CD14-positive monocyte (primary cell): ENCODE measurements around the gene TYMP. TPM values are rescaled to one million over a fixed set of nuclear protein-coding genes. Genes with fewer than 3 reads are reported as not detected.

Source experiments
- DNase-seq, 3 donors: peaks; one replicate each; pipeline ENCODE4 v3.0.0-alpha.2; 2011 to 2022
- H2AFZ ChIP-seq: 2 replicates; pipeline ENCODE4 v1.6.0; 2012; ENCODE audit warnings: mild to moderate bottlenecking, low read depth, low read length, inconsistent platforms; ENCODE audit not compliant: insufficient read depth, poor library complexity, severe bottlenecking
- H3K27ac ChIP-seq, 2 donors: 1 replicate in 1 of 2; 2 replicates in 1 of 2; pipeline ENCODE4 v1.5.1; 2012 to 2013; ENCODE audit warnings: low read length in 2 of 2, control low read depth in 1 of 2, inconsistent platforms in 1 of 2, low read depth in 1 of 2, mild to moderate bottlenecking in 1 of 2
- H3K27me3 ChIP-seq, 2 donors: one replicate each; pipeline versions ENCODE4 v1.6.0 to v1.6.1; 2011 to 2013; ENCODE audit warnings: low read length in 2 of 2; ENCODE audit not compliant: control insufficient read depth in 2 of 2, insufficient read depth in 2 of 2
- H3K36me3 ChIP-seq, 2 donors: replicated peaks in 1 of 2; 1 replicate in 1 of 2; 2 replicates in 1 of 2; pipeline versions ENCODE4 v1.5.1 to v1.6.1; 2012 to 2013; ENCODE audit warnings: low read length in 2 of 2, control low read depth in 1 of 2, inconsistent platforms in 1 of 2, mild to moderate bottlenecking in 1 of 2; ENCODE audit not compliant: insufficient read depth in 2 of 2, control insufficient read depth in 1 of 2
- H3K4me1 ChIP-seq, 2 donors: 1 replicate in 1 of 2; 2 replicates in 1 of 2; pipeline versions ENCODE4 v1.5.1 to v1.6.1; 2012 to 2013; ENCODE audit warnings: low read length in 2 of 2, control low read depth in 1 of 2, inconsistent platforms in 1 of 2, mild to moderate bottlenecking in 1 of 2, moderate library complexity in 1 of 2; ENCODE audit not compliant: insufficient read depth in 2 of 2, control insufficient read depth in 1 of 2
- H3K4me2 ChIP-seq: replicated peaks from 2 replicates; pipeline ENCODE3; 2012; ENCODE audit warnings: low read length, moderate library complexity, mild to moderate bottlenecking; ENCODE audit not compliant: poor library complexity, severe bottlenecking; ENCODE audit errors: extremely low read depth
- H3K4me3 ChIP-seq, 3 experiments: fragments of 200-600 bp in 1 of 3; sonication (generic) in 1 of 3; replicated peaks in 1 of 3; 1 replicate in 2 of 3; 2 replicates in 1 of 3; pipeline ENCODE4 v1.5.1; 2011 to 2013; ENCODE audit warnings: low read length in 3 of 3, mild to moderate bottlenecking in 3 of 3, control low read depth in 2 of 3, low read depth in 2 of 3, inconsistent platforms in 1 of 3, moderate library complexity in 1 of 3
- H3K79me2 ChIP-seq: 2 replicates; pipeline ENCODE4 v1.6.0; 2012; ENCODE audit warnings: mild to moderate bottlenecking, control low read depth, inconsistent platforms, low read length, moderate library complexity; ENCODE audit not compliant: insufficient read depth
- H3K9ac ChIP-seq: 2 replicates; pipeline ENCODE4 v1.6.0; 2017; ENCODE audit warnings: low read length, mild to moderate bottlenecking; ENCODE audit not compliant: insufficient read depth, poor library complexity, severe bottlenecking
- H3K9me3 ChIP-seq, 2 donors: replicated peaks in 1 of 2; 1 replicate in 1 of 2; 2 replicates in 1 of 2; pipeline versions ENCODE4 v1.5.1 to v1.6.1; 2012 to 2013; ENCODE audit warnings: low read length in 2 of 2, control low read depth in 1 of 2; ENCODE audit not compliant: control insufficient read depth in 1 of 2, insufficient read depth in 1 of 2
- H4K20me1 ChIP-seq: 2 replicates; pipeline ENCODE4 v1.6.0; 2012; ENCODE audit warnings: mild to moderate bottlenecking, low read length, control low read depth, moderate library complexity; ENCODE audit not compliant: insufficient read depth
- H3K27ac Mint-ChIP-seq, 7 donors: one replicate each; pipeline ENCODE4 v1.8.0; 2020; ENCODE audit warnings: mild to moderate bottlenecking in 7 of 7, mixed read lengths in 7 of 7, moderate library complexity in 6 of 7, inconsistent platforms in 2 of 7
- H3K27me3 Mint-ChIP-seq, 3 donors: one replicate each; pipeline ENCODE4 v1.8.0; 2021 to 2022; ENCODE audit warnings: low read depth in 3 of 3, mild to moderate bottlenecking in 3 of 3, mixed read lengths in 3 of 3, moderate library complexity in 3 of 3, inconsistent platforms in 1 of 3
- H3K36me3 Mint-ChIP-seq, 2 donors: one replicate each; pipeline ENCODE4 v1.8.0; 2020; ENCODE audit warnings: mixed read lengths in 2 of 2, inconsistent platforms in 1 of 2, mild to moderate bottlenecking in 1 of 2
- H3K4me1 Mint-ChIP-seq: one replicate; pipeline ENCODE4 v1.8.0; 2020; ENCODE audit warnings: mild to moderate bottlenecking, mixed read lengths
- H3K4me3 Mint-ChIP-seq, 2 donors: one replicate each; pipeline ENCODE4 v1.8.0; 2020; ENCODE audit warnings: mild to moderate bottlenecking in 2 of 2, mixed read lengths in 2 of 2, moderate library complexity in 1 of 2
- H3K9me3 Mint-ChIP-seq, 7 donors: one replicate each; pipeline ENCODE4 v1.8.0; 2020 to 2022; ENCODE audit warnings: mixed read lengths in 7 of 7, mild to moderate bottlenecking in 6 of 7, moderate library complexity in 6 of 7, inconsistent platforms in 2 of 7
- CTCF ChIP-seq: fragments of 200-600 bp; IDR thresholded peaks from one replicate; pipeline ENCODE4 v1.8.0; 2022; ENCODE audit warnings: antibody characterized with exemption, mild to moderate bottlenecking
- WGBS: methylation state at CpG from one replicate; pipeline ENCODE4 v1.1.5; 2013; ENCODE audit warnings: missing lambda C conversion rate; ENCODE audit not compliant: insufficient coverage; 5-methylcytosine and 5-hydroxymethylcytosine counted together
- intact Hi-C, 2 donors: fragments of 100-400 bp; cut with micrococcal nuclease; formaldehyde crosslinking; loops; one replicate each; pipeline versions ENCODE4 v1.15.0 to v1.15.1; 2023
- polyA plus RNA-seq, 3 donors: library from polyadenylated mRNA; depleted of rRNA in 1 of 3; unstranded in 2 of 3; stranded (reverse) in 1 of 3; fragments of 300-500 nt in 2 of 3; fragments of >200 nt in 1 of 3; fragmentation: Illumina TruSeq in 2 of 3; gene quantifications; 1 replicate in 2 of 3; 2 replicates in 1 of 3; pipeline ENCODE4 v1.2.3, GENCODE V29; 2012 to 2021

The TYMP gene
- polyA plus RNA-seq, 3 donors = 787 to 994 (median 955) TPM

DNA sequence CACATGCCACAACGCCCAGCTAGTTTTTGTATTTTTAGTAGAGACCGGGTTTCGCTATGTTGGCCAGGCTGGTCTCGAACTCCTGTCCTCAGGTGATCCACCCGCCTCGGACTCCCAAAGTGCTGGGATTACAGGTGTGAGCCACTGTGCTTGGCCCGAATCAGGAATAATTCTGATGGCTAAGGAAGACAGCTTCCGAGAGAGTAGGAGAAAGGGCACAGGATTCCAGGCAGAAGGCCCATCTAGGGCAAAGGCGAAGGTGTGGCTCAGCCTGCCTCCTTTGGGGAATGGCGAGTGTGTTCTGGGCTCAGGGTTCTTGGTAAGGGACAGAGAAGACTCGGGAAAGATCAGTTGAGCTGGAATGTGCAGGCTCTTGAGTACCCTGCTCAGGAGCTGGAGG is 34.5 kb upstream of the TYMP start:
- peaks cover 6% of the 10 kb centered on the region for H3K79me2 ChIP-seq
- H3K9me3 Mint-ChIP-seq = peaks cover 0 to 2% (median 0%) of the 10 kb centered on the region in 7 donors

More for the DNA sequence above, 34.5 kb upstream of the TYMP start:
- H3K27me3 Mint-ChIP-seq = peaks cover 15 to 20% (median 18%) of the 10 kb centered on the region in 3 donors
- no peaks in the 10 kb centered on the region for H4K20me1 ChIP-seq
- peaks cover 9 to 15% of the 10 kb centered on the region in 2 donors for H3K36me3 ChIP-seq
- peaks cover 0 to 8% of the 10 kb centered on the region in 2 donors for H3K27me3 ChIP-seq
- H3K9me3 ChIP-seq = no peaks in the 10 kb centered on the region
- peaks cover 17% of the 10 kb centered on the region for H3K4me1 Mint-ChIP-seq
- H3K4me2 ChIP-seq = no peak overlapping the region
- H3K27ac Mint-ChIP-seq = peak overlapping the region in 1 of 7 donors; percentile 36
- H3K4me3 Mint-ChIP-seq = peak overlapping the region in 1 of 2 donors; percentile 35
- no peak for DNase-seq
- H3K4me1 ChIP-seq = peaks cover 8 to 13% of the 10 kb centered on the region in 2 donors
- H3K27ac ChIP-seq = no peak overlapping the region
- WGBS = 98% methylated on average over 11 of the region's 11 CpGs
- no peak overlapping the region for H3K4me3 ChIP-seq
- TF ChIP-seq CTCF = no peak
- intact Hi-C loops = loop anchor here (5.0 kb wide), 3 partner anchors 37 to 58 kb away; partner anchors contain the start of genes LMF2 (in 1 of the 2), NCAPH2 (in 1 of the 2) and SCO2 (in 1 of the 2)
- no peak overlapping the region for H3K9ac ChIP-seq
- no peak overlapping the region for H2AFZ ChIP-seq
- H3K36me3 Mint-ChIP-seq = peaks cover 7 to 17% of the 10 kb centered on the region in 2 donors
